ENCODE data around the gene MCM7. TPM values are rescaled to one million over a fixed set of nuclear protein-coding genes. Genes with fewer than 3 reads are reported as not detected.

The MCM7 gene
- total RNA-seq, 1 experiment from 2014 or later: 387 TPM

DNA sequence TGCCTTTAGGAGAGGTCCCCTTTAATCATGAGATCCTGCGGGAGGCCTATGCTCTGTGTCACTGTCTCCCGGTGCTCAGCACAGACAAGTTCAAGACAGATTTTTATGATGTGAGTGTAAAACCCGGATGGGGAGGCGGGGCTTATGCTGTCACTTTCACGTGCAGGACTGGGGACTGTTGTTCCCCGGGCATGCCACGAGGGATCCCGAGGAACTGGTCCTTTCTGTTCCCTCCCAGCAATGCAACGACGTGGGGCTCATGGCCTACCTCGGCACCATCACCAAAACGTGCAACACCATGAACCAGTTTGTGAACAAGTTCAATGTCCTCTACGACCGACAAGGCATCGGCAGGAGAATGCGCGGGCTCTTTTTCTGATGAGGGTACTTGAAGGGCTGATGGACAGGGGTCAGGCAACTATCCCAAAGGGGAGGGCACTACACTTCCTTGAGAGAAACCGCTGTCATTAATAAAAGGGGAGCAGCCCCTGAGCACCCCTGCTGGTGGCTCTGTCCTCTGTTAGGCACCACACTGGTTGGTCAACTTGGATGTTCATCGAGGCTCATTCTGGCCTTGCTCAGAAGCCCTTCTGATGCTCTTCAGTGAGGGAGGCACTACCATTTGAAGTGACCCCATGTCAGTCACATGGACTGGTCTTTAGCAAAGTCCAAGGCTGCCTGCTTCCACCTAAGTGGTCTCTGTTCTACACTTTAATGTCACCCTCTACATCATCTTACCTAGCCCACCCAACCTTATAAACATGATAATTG lies 9.6 kb downstream of the MCM7 start:
- Histone ChIP-seq H3K4me2 (ENCODE audit: low read length) (no peak overlapping the region), H3K4me3 (replicated peaks in 1 of 2; ENCODE audit: low read depth in 1 of 2, low read length in 2 of 2) (no peak overlapping the region), H3K9me2 (ENCODE audit: insufficient read depth) (no peaks in the 10 kb centered on the region), H3K9me3 (ENCODE audit: control insufficient read depth in 1 of 2, insufficient read depth in 1 of 2, low read depth in 1 of 2, low read length in 2 of 2) (no peaks in the 10 kb centered on the region), H3K4me1 (ENCODE audit: control insufficient read depth in 1 of 2, insufficient read depth in 2 of 2, low read length in 2 of 2) (peaks cover 8 to 38% of the 10 kb centered on the region in 2 experiments), H3K79me2 (ENCODE audit: insufficient read depth, low read length) (peaks cover 50% of the 10 kb centered on the region), H3K9ac (ENCODE audit: low read length) (no peak overlapping the region), H4K20me1 (ENCODE audit: insufficient read depth) (peaks cover 13% of the 10 kb centered on the region), H3K27ac (ENCODE audit: low read depth, low read length) (no peak overlapping the region; the same call in 1 of the 2 replicates), H3K36me3 (ENCODE audit: control insufficient read depth in 1 of 2, insufficient read depth in 2 of 2, low read length in 2 of 2) (peaks cover 39 to 60% of the 10 kb centered on the region in 2 experiments), H3K27me3 (ENCODE audit: insufficient read depth, low read length) (no peaks in the 10 kb centered on the region), H2AFZ (ENCODE audit: low read depth, low read length, poor library complexity, severe bottlenecking) (no peak overlapping the region)
- peak; percentile 39 for ATAC-seq
- no TSS peak for BruUV-seq (replicated peaks)
- intact Hi-C loops (cut with micrococcal nuclease): no loop called here
- TF ChIP-seq, protein P1, sequence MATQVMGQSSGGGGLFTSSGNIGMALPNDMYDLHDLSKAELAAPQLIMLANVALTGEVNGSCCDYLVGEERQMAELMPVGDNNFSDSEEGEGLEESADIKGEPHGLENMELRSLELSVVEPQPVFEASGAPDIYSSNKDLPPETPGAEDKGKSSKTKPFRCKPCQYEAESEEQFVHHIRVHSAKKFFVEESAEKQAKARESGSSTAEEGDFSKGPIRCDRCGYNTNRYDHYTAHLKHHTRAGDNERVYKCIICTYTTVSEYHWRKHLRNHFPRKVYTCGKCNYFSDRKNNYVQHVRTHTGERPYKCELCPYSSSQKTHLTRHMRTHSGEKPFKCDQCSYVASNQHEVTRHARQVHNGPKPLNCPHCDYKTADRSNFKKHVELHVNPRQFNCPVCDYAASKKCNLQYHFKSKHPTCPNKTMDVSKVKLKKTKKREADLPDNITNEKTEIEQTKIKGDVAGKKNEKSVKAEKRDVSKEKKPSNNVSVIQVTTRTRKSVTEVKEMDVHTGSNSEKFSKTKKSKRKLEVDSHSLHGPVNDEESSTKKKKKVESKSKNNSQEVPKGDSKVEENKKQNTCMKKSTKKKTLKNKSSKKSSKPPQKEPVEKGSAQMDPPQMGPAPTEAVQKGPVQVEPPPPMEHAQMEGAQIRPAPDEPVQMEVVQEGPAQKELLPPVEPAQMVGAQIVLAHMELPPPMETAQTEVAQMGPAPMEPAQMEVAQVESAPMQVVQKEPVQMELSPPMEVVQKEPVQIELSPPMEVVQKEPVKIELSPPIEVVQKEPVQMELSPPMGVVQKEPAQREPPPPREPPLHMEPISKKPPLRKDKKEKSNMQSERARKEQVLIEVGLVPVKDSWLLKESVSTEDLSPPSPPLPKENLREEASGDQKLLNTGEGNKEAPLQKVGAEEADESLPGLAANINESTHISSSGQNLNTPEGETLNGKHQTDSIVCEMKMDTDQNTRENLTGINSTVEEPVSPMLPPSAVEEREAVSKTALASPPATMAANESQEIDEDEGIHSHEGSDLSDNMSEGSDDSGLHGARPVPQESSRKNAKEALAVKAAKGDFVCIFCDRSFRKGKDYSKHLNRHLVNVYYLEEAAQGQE (IDR thresholded peaks at IDR 0.05; ENCODE audit: low read depth): no peak
- TF ChIP-seq ZFX (IDR thresholded peaks at IDR 0.05): no peak
- TF ChIP-seq EZH2 (IDR thresholded peaks at IDR 0.05): no peak
- no peak for TF ChIP-seq FOSL1 (IDR thresholded peaks at IDR 0.05; ENCODE audit: low read depth)
- TF ChIP-seq, protein P2, sequence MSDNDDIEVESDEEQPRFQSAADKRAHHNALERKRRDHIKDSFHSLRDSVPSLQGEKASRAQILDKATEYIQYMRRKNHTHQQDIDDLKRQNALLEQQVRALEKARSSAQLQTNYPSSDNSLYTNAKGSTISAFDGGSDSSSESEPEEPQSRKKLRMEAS (IDR thresholded peaks at IDR 0.05): no peak
- TF ChIP-seq, protein P3, sequence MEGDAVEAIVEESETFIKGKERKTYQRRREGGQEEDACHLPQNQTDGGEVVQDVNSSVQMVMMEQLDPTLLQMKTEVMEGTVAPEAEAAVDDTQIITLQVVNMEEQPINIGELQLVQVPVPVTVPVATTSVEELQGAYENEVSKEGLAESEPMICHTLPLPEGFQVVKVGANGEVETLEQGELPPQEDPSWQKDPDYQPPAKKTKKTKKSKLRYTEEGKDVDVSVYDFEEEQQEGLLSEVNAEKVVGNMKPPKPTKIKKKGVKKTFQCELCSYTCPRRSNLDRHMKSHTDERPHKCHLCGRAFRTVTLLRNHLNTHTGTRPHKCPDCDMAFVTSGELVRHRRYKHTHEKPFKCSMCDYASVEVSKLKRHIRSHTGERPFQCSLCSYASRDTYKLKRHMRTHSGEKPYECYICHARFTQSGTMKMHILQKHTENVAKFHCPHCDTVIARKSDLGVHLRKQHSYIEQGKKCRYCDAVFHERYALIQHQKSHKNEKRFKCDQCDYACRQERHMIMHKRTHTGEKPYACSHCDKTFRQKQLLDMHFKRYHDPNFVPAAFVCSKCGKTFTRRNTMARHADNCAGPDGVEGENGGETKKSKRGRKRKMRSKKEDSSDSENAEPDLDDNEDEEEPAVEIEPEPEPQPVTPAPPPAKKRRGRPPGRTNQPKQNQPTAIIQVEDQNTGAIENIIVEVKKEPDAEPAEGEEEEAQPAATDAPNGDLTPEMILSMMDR (IDR thresholded peaks at IDR 0.05 in 2 of 3, conservative IDR thresholded peaks at IDR 0.05 in 1 of 3; ENCODE audit: borderline replicate concordance in 1 of 3, insufficient read depth in 1 of 3, low read depth in 2 of 3, low read length in 2 of 3): peak in 2 of 3 experiments; percentile 21 to 22; a peak in 1 of 6 replicates
- no peak for TF ChIP-seq SRF (IDR thresholded peaks at IDR 0.05; ENCODE audit: low read depth)
- DNase-seq (ENCODE audit: low read depth, low spot score): no peak
- RAD21 ChIA-PET (ENCODE audit: low non-redundant PET in 1 of 2, low total read pairs in 2 of 2, uncharacterized antibody in 2 of 2, unreplicated experiment in 2 of 2): no interaction called here
- POLR2A ChIA-PET: interaction anchor here (2.3 kb wide), 1 partner anchor 10 kb away, joined by 8 read pairs; the partner anchor contains the start of genes AP4M1 and MCM7
- CTCF ChIA-PET: no interaction called here

Data from HCT116 (cell line).